Fibroblast of skin of scalp (primary cell): ENCODE measurements around the gene MAP4K3. TPM values are rescaled to one million over a fixed set of nuclear protein-coding genes. Genes with fewer than 3 reads are reported as not detected.
A peak's percentile ranks its signal among the peaks of the same experiment; 100 is the strongest.

Experiments used
- DNase-seq: peaks from one replicate; pipeline ENCODE4 v3.0.0-alpha.2; 2013
- polyA plus RNA-seq, 2 experiments: library from polyadenylated mRNA; unstranded; fragments of 120-200 nt; gene quantifications; one replicate each; pipeline ENCODE4 v1.2.1, GENCODE V29; 2013; ENCODE audit not compliant: insufficient read length in 2 of 2

The MAP4K3 gene
- 17.7 TPM for polyA plus RNA-seq (2013, experiment 1 of 2; ENCODE audit: insufficient read length)
- 19.3 TPM for polyA plus RNA-seq (2013, experiment 2 of 2; ENCODE audit: insufficient read length)

DNA sequence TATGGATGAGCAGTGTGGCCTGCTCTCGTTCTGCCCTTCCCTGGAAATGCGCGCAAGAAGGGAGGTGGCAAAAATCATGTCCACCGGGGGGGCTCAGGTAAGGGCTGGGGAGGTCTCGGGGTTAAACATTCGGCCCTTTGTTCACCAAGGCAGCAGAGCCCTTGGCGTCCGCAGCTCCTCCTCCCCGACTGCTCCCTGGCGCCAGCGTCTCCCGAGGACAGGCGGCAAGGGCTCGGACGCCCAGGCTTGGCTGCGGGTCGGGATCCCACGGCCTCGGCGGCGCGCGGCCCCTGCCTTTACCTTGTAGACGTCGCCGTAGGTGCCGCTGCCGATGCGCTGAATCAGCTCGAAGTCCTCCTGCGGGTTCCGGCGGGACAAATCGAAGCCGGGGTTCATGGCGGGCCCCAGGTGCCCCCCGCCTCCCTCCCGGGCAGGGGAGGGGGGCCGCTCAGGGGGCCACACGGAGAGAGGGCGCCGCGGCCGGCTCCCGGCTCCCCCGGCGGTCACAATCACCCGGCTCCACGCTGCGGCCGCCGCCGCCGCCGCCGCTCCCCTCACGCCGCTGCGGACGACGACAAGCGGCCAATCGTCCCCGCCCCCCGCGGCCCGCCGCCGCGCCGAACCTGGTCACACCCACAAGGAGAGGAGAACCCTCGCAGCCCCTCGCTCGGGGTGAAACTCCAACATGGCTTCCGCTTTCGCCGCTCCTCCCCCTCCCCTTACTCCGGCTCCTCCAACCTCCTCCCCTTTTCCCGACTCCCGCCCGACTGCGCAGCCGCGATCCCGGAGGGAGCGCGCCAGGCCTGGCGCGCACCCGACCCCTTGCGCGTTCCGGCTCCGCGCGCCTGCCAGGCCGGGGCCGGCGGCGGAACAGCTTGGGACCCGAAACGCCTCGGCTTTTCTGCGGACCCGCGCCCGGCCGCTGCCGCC, at the start of gene MAP4K3:
Gene MAP4K3 (minus strand): TSS at position 694 of the 930 bp plus-strand sequence. CDS start 298 bp downstream, at position 396.
- peak; percentile 95 for DNase-seq

DNA sequence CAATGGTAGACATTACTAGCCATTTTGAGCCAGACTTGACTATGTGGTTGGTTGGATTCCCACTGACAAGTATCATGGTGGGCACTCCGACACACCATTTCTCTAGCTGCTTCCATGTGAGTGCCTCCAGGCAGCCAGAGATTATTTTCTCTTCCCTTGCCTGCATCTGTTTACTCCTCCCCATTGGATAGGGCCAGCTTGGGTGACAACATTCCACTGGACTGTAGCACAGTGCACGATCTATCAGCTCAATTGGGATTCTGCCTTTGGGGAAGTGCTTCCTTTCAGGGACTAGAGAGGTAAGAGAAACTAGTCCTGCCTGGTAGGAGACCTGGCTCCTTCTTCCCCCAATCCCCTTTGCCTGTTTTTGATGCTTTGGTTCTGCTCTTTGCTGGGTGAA, 49.0 kb upstream of the MAP4K3 start:
- no peak for DNase-seq

DNA sequence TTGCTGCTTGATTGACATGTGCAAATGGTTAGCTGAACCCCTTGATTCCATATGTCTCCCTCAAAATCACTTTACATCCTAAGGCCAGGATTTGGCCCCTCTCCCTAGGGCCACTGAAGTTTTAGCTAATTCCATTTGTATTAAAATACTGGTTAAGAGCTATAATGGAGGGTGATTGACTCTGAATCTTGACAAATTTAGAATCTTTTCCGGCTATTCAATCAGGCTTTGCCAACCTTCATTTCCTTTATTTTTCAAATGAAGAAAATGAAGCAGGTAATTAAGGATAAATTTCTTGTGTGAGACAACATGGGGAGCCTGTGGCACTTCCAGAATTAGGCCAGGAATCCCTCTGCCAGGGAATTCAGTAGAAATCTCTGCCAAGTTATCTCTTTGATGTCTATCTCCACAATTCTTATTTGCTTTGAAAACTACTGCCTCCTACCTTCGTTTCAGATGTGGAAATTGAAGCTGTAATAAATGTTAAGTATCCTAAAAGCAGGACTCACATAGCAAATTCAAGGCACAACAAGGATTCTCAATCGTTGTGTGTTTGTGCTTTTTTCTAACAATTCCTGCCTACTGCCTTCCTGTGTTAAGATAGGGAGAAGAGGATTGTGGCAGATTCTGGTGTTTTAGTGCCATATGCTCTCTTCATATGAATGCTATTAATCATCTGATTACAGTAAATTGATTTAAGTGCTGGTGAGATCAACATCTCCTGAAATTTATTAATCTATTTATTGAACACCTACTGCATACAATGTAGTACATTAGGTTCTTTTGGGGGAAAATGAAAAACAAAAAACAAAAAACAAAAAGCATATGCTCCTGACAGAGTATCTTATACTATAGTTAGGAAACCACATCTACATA, 47.8 kb upstream of the MAP4K3 start:
- DNase-seq, result no peak

DNA sequence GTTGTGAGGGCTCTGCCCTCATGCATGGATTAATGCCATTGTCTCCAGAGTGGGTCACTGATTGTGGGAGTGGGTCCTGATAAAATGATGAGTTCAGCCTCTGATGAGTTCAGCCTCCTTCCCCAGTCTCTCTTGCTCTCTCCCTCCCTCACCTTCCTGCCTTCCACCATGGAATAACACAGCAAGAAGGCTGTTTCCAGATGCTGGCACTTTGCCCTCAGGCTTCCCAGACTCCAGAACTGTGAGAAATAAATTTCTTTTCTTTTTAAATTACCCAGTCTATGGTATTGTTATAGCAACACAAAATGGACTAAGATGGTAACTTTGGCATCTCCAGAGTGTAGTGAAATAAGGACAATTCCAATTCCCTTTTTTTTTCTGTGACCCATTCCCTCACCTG, 47.1 kb upstream of the MAP4K3 start:
- no peak for DNase-seq

DNA sequence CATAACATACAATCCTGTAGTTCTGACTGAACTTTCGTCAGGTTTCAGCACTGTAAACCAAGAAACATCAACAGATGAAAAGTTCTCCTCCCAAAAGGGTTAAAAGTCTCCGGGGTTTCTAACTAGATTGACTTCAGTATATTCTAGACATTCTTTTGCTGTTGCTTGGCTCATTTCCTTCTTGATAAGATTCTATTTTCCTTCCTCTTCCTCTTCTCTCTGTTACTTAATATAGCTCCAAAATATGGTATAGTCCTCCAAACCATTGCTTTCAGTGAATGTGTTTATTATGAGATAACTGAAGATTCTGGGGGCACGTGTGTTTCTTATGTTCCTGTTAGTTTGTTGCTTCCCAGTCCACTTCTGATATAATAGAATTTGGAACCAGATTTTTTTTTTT, 46.4 kb upstream of the MAP4K3 start:
- DNase-seq, result no peak

DNA sequence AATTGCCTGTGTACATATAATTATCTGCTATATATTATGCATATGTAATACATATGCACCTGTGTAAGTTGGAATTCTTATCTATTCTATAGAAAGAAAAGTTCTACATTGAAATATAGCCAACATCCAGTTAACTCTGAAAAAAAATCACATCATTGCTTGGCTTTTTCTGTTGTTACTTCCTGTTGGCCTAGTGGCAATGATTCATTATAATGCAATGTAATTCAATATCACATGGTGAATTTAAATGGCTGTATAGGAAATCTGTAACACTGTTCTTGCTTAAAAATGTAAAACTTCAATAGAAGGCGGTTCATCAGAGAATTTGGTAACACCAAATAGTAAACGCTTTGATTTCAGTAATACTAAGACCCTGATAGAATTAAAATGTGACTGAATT, 44.5 kb upstream of the MAP4K3 start:
- DNase-seq, result peak; percentile 71

DNA sequence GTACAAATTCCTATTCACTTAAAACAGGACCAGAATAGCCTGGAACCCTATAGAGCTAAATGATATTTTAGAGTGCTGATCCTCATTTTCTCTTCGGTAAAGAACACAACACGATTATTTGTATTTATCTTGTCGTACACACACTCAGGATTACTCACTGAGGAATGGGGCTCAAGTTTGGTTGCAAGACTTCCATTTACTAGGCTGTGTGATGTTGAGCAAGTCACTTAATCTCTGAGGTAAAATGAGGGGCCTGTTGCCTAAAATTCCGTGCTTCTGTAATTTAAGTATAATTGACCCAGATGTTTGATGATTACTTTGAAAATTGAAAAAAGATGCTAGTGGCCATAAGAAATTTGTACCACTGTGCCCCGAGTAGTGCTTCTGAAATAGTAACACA, 42.6 kb upstream of the MAP4K3 start:
- DNase-seq, result no peak

DNA sequence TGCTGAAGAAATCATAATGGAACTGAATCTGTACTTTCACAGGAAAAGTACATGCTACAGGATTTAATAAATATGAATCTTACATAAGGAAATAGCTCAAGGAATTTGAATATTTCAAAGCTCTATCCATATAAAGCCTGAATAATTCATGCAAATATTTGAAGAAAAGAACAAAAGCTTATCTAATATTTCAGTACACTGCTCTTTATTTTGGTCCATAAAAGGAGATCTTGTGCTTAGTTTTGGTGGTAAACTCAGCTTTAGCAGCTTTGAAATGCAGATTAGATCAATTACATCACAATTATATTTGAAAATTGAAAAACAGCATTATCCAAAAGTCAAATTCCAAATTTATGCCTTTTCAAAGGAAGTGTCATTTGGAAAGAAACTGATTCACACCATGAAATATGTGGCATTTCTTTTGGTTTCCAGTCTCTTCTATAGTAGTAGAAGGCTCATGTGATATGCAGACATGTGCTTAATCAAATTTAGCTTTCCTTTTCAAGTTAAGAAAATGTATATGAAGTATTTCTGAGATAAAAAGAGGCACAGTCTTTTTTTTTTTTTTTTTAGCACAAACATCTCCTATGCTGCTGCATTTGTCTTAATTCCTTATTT, 42.1 kb upstream of the MAP4K3 start:
- DNase-seq, result no peak

DNA sequence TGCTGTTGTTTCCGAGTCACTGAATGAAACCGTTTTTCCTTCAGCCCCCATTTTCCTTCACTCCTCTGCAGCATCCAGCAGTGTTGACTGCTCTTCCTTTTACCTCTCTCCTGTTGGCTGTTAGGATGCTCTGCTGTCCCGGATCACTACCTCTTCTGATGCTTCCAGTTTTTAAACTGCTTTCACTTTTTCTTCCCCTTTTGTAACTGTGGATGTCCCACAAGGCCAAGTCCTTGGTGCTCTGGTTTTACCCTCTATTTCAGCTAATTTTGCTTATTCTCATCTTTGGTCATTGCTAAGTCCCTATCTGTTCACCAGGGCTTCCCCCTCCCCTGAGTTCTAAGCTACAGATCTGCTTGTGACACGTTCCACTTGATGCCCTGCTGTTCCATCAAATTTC, 39.4 kb upstream of the MAP4K3 start:
- no peak for DNase-seq

DNA sequence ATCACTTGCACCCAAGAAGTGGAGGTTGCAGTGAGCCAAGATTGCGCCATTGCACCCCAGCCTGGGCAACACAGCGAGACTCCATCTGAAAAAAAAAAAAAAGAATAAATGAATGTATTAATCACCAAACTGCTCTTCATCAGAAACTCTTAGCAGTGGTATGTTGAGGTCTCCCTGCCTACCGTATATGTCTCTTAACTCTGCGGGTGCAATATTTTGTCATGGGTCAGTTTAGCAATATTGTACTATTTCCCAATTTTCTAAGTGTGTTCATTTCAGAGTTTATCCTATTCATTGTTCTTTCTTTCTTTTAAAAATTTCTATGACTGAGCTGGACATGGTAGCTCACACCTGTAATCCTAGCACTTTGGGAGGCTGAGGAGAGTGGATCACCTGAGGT, 37.9 kb upstream of the MAP4K3 start:
- no peak for DNase-seq

DNA sequence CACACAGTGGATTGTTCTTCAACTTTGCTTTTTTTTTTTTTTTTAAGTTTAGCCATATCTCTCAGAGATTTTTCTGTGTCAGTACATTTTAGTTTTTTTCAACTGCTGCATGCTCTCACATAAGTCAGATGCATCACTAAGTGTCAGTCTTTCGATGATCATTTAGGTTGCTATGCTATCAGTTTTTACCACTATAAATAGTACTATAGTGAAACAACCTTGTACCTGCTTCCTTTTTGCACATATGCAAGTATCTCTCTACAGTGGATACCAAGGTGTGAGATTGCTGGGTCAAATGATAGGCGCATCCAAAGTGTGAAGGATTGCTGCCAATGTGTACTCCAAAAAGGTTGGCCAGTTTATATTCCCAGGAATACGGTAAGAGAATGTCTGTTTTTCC, 33.5 kb upstream of the MAP4K3 start:
- DNase-seq, result no peak

DNA sequence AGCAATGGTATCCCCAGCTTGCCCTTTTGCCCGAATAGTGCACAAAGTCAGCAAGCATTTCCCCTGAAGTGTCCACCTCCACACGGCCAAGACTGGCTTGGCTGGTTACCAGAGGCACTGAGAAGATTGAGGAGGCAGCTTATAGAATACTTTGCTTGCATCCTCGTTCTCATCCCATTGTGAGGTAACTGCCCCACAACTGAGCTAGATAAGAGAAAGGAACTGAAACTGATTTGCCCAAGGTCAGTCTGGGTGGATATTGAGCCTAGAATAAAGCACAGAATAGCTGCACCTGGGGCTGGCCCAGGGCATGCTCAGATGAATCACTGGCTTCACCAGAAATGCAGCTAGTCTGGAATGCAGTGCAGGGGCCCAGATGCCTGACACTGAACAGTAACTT, 32.7 kb upstream of the MAP4K3 start:
- DNase-seq, result peak; percentile 54

DNA sequence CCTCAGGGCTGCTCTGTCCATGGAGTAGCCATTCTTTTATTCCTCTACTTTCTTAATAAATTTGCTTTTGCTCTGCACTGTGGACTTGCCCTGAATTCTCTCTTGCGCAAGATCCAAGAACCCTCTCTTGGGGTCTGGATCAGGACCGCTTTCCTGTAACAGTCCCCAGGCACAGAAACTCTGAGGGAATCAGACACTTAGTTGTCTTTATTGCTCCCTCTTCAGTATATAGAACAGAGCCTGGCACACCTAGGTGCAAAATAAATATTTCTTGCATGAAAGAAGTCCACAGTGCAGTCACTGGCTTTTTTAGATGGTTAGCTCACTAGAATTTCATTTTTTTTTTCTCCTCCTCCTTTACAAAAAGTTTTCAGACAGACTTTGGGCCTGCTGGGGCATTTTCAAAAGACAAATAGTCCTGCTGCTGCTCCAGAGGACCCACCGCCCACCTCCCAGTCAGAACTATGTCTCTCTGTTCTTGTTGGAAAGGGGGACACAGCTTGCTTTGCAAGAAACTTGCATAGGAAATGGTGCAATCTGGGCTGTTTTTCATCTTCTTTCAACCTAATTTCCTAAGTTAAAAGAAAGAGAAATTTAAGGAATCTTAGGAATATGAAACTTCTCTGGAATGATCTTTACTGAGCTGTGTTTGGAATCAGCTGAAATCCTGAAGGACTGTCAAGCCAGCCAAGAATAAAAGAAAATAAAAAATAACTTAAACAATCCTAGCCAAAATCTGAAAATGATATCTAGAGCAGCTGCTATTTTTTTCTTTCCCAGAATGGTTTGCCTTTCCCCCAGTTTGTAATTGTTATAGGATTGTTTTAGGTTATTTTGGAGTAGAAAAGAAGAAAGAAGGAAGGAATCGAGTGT, 31.7 kb upstream of the MAP4K3 start:
- peak; percentile 77 for DNase-seq

DNA sequence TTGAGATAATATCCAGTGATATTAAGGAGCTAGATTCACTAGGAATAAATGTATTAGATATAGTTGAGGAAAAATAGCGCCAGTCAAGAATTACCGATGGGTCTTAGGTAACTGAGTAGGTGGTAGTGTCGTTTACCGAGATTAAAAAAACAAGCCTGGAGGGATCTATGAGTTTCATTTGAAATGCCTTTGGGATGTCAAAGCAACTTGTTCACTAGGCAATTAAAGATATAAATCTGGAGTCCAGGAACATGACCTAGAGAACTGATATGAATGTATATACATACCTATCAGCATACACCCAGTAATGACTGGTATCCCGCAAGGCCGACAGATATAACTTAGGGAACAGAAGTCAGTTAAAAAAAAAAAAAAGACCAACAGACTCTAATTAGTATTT, 29.2 kb upstream of the MAP4K3 start:
- no peak for DNase-seq

DNA sequence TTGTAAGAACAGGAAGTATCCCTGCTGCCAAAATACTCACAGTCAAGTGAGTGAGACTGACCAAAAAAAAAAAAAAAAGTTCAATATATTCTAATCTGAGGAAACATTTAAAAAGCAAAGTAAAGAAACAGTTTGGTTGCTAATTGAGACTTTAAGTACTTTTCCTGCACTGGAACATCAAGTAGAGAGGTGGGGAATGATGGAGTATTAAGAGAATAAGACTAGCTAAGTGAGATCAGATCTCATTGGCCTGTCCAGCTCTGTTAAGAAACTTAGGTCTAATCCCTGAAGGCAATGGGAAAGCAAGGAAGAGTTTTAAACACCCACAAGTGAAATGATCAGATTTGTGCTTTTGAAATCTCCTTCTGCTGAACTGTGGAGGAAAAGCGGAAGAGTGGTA, 27.8 kb upstream of the MAP4K3 start:
- no peak for DNase-seq

DNA sequence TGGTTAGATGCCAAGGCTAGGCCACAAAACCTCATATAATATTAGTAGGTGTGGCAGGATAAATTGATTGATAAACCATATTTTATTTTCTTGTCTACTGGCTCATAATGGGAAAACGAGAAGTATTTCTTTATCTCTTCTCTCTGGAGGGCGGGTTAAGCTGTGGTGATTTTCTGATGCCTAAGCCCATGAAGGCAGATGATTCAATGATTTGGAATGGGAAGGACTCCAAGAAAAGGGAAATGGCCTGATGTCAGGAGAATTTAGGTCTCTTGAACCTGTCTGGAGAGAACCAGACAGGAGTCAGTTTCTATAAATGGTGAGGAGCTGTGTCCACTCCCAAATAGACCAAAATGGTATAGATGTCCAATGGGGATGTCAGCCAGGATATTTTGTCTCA, 18.7 kb upstream of the MAP4K3 start:
- DNase-seq, result peak; percentile 41

DNA sequence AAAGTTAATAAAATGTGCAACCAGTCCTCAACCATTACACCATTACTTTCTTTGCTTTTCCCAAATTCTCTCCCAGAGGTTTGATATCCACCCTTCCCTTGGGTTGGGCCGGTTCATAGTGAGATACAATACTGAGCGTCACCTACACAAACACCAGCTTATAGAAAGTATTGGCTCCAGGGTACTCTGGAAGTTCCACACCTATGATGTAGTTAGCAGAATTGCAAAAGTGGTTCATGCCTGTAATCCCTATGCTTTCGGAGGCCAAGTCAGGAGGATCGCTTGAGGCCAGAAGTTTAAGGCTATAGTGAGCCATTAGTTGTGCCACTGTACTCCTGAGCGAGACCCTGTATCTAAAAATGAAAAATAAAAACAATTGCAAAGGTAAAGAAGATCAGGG, 15.3 kb upstream of the MAP4K3 start:
- no peak for DNase-seq

DNA sequence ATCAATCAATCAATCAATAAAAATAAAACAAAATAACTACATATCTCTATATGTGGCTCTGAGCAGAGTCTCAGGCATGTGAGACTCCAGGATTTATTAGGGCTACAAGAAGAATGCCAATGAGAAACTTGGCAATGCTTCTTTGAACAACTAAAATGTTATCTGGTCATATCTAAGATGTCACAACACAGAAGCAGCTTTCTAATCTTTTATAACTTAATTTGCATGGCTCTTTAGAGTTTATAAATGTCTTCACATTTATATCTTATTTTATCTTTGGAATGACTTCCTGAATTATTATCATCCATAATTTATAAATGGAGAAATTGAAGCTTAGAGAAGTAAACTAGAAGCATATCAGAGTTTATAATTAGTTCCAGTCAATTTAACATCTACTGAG, 14.9 kb upstream of the MAP4K3 start:
- DNase-seq, result no peak

DNA sequence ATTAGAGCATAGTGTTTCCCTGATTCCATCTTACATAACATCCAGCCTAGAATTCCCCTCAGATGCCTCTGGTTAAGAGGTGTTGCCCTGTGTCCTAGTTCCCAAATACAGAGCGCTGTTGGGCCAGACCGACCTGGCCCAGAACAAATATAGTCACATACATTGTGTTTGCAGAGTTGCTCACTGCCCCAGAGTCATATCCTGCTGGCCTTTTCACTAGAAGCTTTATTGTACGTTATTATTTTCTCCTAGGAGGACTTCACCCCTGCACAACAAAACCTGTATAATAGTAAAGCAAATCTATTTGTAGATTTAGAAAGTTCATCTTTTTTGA, 11.1 kb upstream of the MAP4K3 start:
- no peak for DNase-seq

DNA sequence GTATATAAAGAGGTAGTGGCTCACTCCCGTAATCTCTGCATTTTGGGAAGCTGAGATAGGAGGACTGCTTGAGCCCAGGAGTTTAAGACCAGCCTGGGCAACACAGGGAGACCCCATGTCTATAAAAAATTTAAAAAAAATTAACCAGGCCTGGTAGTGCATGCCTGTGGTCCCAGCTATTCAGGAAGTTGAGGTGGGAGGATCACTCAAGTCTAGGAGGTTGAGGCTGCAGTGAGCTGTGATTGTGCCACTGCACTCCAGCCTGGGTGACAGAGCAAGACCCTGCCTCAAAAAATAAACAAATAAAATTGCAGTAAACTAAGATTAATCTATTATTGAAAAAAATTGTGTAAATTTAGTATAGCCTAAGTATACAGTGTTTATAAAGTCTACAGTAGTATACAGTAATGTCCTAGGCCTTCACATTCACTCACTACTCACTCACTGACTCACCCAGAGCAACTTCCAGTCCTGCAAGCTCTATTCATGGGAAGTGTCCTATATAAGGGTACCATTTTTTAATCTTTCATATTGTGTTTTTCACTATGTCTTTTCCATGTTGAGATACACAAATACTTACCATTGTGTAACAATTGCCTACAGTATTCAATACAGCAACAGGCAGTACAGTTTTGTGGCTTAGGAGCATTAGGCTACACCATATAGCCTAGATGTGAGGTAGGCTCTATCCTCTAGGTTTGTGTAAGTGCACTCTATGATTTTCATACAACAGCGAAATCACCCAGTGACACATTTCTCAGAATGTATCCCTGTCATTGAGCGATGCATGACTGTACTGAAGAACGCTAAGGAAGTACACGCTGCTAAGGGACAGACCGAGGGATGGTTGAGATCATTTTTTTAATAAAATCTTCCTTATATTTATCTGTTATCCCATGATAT, 10.4 kb upstream of the MAP4K3 start:
- no peak for DNase-seq

DNA sequence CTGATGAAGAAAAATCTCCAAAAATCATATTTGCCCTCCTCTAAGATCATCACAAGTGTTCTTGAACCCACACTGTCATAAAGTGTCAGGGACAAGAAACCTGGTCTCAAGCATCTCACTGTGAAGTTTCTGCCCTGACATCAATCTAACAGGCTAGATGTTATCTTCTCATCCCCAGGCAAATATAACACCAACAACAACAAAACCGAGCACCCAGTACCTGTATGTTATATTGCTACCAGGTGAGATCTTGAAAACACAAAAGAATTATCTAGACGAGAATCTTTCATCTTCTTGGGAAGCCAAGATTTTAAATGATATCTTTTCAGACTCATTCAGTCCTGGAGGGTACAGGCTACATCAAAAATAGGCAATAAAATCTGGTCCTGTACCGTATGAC, 8.8 kb upstream of the MAP4K3 start:
- DNase-seq, result no peak
